RWPE1 (cell line): Measurements from ENCODE around the gene CDHR3.

Source experiments
- CTCF ChIA-PET: fragments of 350-600 bp; sonication (Branson Sonifier 250); formaldehyde crosslinking; extraction: SDS; loops from one replicate; lab custom pipeline; 2021; lab: Yijun Ruan, JAX
- POLR2A ChIA-PET: fragments of 400-600 bp; formaldehyde crosslinking; extraction: SDS; loops from one replicate; lab custom pipeline; 2020; ENCODE audit warnings: antibody characterized with exemption; ENCODE audit not compliant: low non-redundant PET; lab: Yijun Ruan, JAX
- DNase-seq: peaks from one replicate; pipeline ENCODE4 v3.0.0; 2012; ENCODE audit warnings: low spot score
- H3K27ac ChIP-seq: fragments of 450-650 bp; 2 replicates; pipeline ENCODE4 v1.5.1; 2017
- TF ChIP-seq, protein P1 (sequence below): fragments of 450-650 bp; conservative IDR thresholded peaks from 2 replicates; pipeline ENCODE4 v1.5.1; 2017; ENCODE audit warnings: low read depth, mild to moderate bottlenecking

CDHR3 gene

DNA sequence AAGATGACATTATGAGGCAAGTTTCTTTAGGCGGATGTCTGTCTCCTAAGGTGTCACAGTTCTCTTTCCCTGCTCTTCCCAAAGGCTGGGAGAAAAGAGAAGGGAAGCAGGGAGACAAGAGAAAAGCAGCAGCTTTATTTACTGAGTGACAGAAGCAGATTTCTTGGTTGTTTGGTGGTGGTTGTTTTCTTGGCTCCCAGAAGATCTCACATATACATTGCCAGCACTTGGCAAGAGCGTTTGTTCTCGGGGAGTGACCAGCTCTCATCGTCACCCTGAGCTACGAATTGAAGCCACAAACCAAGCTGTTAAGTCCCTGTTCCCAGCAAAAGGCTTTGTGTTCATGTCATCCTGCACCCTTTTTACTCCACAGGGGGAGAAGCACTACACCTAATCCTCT is 11.4 kb downstream of the CDHR3 start:
- ChIA-PET CTCF (interaction anchor here (0.6 kb wide), 1 partner anchor 64 kb away, joined by 4 read pairs; no protein-coding TSS in a partner anchor), POLR2A (no interaction called here)
- no peak for DNase-seq
- TF ChIP-seq, protein P1, sequence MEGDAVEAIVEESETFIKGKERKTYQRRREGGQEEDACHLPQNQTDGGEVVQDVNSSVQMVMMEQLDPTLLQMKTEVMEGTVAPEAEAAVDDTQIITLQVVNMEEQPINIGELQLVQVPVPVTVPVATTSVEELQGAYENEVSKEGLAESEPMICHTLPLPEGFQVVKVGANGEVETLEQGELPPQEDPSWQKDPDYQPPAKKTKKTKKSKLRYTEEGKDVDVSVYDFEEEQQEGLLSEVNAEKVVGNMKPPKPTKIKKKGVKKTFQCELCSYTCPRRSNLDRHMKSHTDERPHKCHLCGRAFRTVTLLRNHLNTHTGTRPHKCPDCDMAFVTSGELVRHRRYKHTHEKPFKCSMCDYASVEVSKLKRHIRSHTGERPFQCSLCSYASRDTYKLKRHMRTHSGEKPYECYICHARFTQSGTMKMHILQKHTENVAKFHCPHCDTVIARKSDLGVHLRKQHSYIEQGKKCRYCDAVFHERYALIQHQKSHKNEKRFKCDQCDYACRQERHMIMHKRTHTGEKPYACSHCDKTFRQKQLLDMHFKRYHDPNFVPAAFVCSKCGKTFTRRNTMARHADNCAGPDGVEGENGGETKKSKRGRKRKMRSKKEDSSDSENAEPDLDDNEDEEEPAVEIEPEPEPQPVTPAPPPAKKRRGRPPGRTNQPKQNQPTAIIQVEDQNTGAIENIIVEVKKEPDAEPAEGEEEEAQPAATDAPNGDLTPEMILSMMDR, result no peak
- no peak overlapping the region for H3K27ac ChIP-seq

DNA sequence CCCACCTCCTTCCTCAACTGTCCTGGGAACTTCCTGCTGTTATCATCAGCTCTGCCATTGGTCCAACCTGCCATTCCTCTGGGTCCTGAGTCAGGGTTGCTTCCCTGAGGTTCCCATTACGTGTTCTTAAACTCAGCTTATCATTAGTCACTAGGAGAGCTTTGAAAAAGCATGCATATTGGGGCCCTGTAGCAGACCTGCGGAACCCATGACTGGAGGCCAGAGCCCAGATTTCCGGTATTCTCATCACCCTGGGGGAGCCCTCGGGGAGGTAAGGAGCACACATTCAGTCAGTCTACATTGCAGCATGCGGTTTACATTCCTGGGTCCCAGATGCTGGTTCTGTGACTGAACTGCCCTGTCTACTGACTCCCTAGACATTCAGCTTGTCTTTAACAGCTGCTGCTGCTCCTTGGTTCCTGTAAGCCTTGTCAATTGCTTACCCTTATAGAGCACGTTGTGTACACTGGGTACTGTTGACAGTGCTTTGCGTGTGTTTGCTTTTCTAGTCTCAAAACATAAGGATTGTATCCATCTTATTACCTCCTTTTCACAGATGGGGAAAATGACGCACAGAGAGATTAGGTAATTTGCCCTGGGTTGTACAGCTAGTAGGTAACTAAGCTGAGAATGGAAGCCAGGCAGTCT is 12.8 kb downstream of the CDHR3 start:
- CTCF ChIA-PET, result interaction anchor here (1.0 kb wide), 1 partner anchor 211 kb away, joined by 4 read pairs; no protein-coding TSS in a partner anchor

DNA sequence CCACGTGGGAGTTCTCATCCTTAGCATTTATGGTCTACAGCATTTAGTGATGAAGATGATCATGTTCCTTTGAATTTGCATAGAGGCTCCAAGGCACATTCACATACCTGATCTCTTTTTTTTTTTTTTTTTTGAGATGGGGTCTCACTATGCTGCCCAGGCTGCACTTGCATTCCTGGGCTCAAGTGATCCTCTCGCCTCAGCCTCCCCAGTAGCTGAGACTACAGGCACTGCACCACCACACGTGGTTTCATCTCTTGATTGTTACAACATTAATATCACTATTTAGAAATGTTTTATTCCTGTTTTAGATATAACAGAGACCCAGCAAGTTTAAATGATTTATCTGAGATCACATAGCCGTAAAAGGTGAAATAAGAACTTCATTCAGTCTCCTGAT is 13.8 kb downstream of the CDHR3 start:
- TF ChIP-seq, protein P1, result no peak
- ChIA-PET POLR2A (no interaction called here), CTCF (interaction anchor here (0.5 kb wide), 1 partner anchor 31 kb away, joined by 3 read pairs; no protein-coding TSS in a partner anchor)
- DNase-seq, result no peak
- no peak overlapping the region for H3K27ac ChIP-seq

More for the DNA sequence above, 12.8 kb downstream of the CDHR3 start:
- POLR2A ChIA-PET, result no interaction called here
- TF ChIP-seq, protein P1, result no peak
- H3K27ac ChIP-seq, result no peak overlapping the region
- peak; percentile 15 for DNase-seq

DNA sequence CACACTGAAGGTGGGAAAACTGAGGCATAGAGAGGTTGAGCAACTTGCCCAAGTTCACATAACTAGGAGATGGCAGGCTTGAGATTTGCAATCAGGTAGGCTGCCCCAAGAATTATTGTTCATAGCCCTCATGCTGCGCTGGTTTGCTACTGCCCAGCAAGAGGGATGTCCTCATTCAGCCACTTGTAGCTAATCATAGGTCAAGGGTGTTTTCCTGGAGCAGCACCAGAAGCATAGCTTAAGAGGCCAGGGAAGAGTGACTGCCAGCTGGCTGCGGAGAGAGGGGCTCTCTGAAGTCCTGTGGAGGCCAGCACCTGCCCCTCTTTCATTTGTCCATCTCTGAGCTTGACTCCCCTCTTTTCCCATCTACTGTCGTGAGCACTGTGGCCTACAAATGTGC is 15.0 kb downstream of the CDHR3 start:
- ChIA-PET CTCF (interaction anchor here (0.8 kb wide), 1 partner anchor 492 kb away, joined by 3 read pairs; no protein-coding TSS in a partner anchor), POLR2A (no interaction called here)
- TF ChIP-seq, protein P1, result no peak
- no peak for DNase-seq
- H3K27ac ChIP-seq, result no peak overlapping the region

DNA sequence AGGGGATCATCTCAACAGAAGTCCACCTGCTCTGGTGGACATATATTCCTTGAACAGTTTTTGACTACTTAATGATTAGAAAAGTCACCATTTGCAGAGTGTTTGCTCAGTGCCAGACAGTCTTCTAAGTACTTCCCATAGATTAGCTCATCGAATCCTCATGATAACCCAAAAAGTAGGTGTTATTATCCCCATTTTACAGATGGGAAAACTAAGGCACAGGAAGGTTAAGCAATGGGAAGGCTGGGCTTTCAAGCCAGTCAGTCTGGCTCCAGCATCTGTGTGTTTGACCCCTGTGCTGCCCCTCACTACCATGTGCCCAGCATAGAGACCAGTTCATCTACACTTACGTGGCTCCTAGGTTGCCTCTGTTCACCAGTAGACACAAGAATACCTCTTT is 15.9 kb downstream of the CDHR3 start:
- H3K27ac ChIP-seq, result no peak overlapping the region
- TF ChIP-seq, protein P1, result no peak
- POLR2A ChIA-PET, result no interaction called here
- no peak for DNase-seq
- CTCF ChIA-PET, result no interaction called here

DNA sequence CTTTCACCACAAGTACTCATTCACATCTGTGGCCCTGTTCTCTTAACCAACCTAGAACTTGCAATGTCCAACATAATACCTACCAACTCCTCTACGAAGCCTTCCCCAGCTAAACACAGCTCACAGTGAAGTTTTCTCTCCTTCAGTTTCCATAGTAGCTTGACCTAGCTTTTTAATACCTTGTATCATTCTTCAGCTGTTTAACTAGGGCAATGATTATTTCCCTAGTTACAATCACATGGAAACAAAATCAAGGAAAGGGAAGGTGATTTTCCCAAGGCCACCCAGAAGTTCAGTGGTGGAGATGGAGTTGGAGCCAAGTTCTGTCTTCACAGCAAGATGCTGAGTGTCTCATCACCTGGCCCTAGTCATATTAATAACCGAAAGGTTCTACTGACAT is 16.3 kb downstream of the CDHR3 start:
- TF ChIP-seq, protein P1, result no peak
- H3K27ac ChIP-seq, result no peak overlapping the region
- ChIA-PET POLR2A (no interaction called here), CTCF (no interaction called here)
- DNase-seq, result no peak
